IPS DF 6.9 (cell line): Measurements from ENCODE around the gene CD7.
A peak's percentile ranks its signal among the peaks of the same experiment; 100 is the strongest.

Experiments used
- DNase-seq: peaks from one replicate; pipeline ENCODE4 v3.0.0-alpha.2; 2013; ENCODE audit warnings: low read depth, low spot score
- H3K27ac ChIP-seq: one replicate; pipeline ENCODE4 v1.5.1; 2013; ENCODE audit warnings: low read length, control low read depth
- H3K27me3 ChIP-seq: 2 replicates; pipeline ENCODE4 v1.6.1; 2013; ENCODE audit warnings: mild to moderate bottlenecking, low read length; ENCODE audit not compliant: control insufficient read depth, insufficient read depth
- H3K36me3 ChIP-seq: 2 replicates; pipeline ENCODE4 v1.6.1; 2013; ENCODE audit warnings: low read length; ENCODE audit not compliant: control insufficient read depth, insufficient read depth
- H3K4me1 ChIP-seq: 2 replicates; pipeline ENCODE4 v1.6.1; 2013; ENCODE audit warnings: low read length; ENCODE audit not compliant: control insufficient read depth, insufficient read depth
- H3K4me3 ChIP-seq: 2 replicates; pipeline ENCODE4 v1.5.1; 2013; ENCODE audit warnings: mild to moderate bottlenecking, low read length
- H3K9me3 ChIP-seq: 2 replicates; pipeline ENCODE4 v1.6.1; 2013; ENCODE audit warnings: low read length, inconsistent platforms; ENCODE audit not compliant: control insufficient read depth, insufficient read depth
- WGBS: extraction: QIAGEN DNeasy Blood & Tissue Kit; methylation state at CpG from one replicate; pipeline ENCODE4 v1.1.7; 2013; ENCODE audit warnings: mixed read lengths, missing lambda C conversion rate; ENCODE audit not compliant: insufficient read length, insufficient coverage; 5-methylcytosine and 5-hydroxymethylcytosine counted together

Gene CD7

DNA sequence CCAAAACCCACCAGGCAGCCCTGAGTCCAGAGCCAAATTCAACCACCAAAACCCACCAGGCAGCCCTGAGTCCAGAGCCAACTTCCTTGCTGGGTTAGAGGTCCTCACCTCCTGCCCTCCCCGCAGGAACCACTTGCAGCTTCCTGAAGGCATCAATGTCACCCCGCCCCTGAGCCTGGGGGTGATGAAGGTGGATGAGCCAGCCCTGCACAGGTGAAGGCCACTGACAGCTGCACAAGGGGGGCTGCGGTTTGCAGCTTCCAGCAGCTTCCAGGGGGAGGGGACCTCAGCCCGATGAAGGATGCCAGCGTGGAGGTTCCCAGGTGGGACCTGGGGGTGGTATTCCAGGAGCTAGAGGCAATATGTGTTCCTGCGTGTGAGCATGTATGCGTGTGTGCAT is 36.3 kb downstream of the CD7 start:
- no peak for DNase-seq
- H3K4me1 ChIP-seq, result peaks cover 6% of the 10 kb centered on the region
- H3K27ac ChIP-seq, result no peak overlapping the region
- no peaks in the 10 kb centered on the region for H3K27me3 ChIP-seq
- no CpG with 5 or more reads among the region's 7 CpGs for WGBS
- no peak overlapping the region for H3K4me3 ChIP-seq
- H3K36me3 ChIP-seq, result no peaks in the 10 kb centered on the region
- no peaks in the 10 kb centered on the region for H3K9me3 ChIP-seq

DNA sequence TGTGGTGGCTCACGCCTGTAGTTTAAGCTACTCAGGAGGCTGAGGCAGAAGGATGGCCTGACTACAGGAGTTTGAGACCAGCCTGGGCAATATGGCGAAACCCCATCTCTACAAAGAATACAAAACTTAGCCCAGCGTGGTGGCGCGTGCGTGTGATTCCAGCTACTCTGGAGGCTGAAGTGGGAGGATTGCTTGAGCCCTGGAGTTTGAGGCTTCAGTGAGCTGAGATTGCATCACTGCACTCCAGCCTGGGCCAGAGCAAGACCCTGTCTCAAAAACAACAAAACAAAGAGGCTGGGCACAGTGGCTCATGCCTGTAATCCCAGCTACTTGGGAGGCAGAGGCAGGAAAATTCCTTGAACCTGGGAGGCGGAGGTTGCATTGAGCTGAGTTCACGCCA is 36.9 kb downstream of the CD7 start:
- H3K27me3 ChIP-seq, result no peaks in the 10 kb centered on the region
- DNase-seq, result no peak
- H3K4me1 ChIP-seq, result peaks cover 6% of the 10 kb centered on the region
- H3K27ac ChIP-seq, result no peak overlapping the region
- no peak overlapping the region for H3K4me3 ChIP-seq
- no peaks in the 10 kb centered on the region for H3K9me3 ChIP-seq
- no CpG with 5 or more reads among the region's 8 CpGs for WGBS
- H3K36me3 ChIP-seq, result no peaks in the 10 kb centered on the region

GRCh38 chr17:82278786-82279391 is 38.5 kb downstream of the CD7 start:
- no peaks in the 10 kb centered on the region for H3K27me3 ChIP-seq
- H3K9me3 ChIP-seq, result no peaks in the 10 kb centered on the region
- DNase-seq, result no peak
- no peak overlapping the region for H3K4me3 ChIP-seq
- H3K27ac ChIP-seq, result no peak overlapping the region
- H3K36me3 ChIP-seq, result no peaks in the 10 kb centered on the region
- WGBS, result no CpG with 5 or more reads among the region's 16 CpGs
- H3K4me1 ChIP-seq, result peaks cover 8% of the 10 kb centered on the region

GRCh38 chr17:82278308-82278707 is 39.1 kb downstream of the CD7 start:
- Histone ChIP-seq H3K27me3 (no peaks in the 10 kb centered on the region), H3K9me3 (no peaks in the 10 kb centered on the region), H3K27ac (no peak overlapping the region), H3K36me3 (no peaks in the 10 kb centered on the region), H3K4me3 (no peak overlapping the region), H3K4me1 (peaks cover 11% of the 10 kb centered on the region)
- no CpG with 5 or more reads among the region's 9 CpGs for WGBS
- no peak for DNase-seq

DNA sequence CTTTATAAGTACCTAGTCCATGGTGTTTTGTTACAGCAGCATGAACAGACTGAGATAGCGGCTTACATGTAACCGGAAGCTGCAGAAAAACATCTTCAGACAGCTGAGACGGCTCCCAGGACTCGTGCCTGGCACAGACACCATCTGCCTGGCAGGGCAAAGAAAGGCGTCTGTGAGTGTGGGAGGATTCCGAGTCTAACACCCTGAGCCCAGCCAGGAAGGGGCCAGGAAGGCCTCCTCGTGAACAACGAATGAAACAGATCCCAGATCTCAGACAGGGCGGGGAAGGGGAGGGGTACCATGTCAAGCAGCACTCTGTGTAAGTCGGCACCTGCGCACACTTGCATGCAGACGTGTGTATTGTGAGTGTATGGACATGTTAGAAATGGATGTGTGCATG is 39.6 kb downstream of the CD7 start:
- H3K4me3 ChIP-seq, result no peak overlapping the region
- no peaks in the 10 kb centered on the region for H3K9me3 ChIP-seq
- WGBS, result no CpG with 5 or more reads among the region's 12 CpGs
- peaks cover 11% of the 10 kb centered on the region for H3K4me1 ChIP-seq
- DNase-seq, result no peak
- H3K36me3 ChIP-seq, result no peaks in the 10 kb centered on the region
- no peaks in the 10 kb centered on the region for H3K27me3 ChIP-seq
- H3K27ac ChIP-seq, result no peak overlapping the region

DNA sequence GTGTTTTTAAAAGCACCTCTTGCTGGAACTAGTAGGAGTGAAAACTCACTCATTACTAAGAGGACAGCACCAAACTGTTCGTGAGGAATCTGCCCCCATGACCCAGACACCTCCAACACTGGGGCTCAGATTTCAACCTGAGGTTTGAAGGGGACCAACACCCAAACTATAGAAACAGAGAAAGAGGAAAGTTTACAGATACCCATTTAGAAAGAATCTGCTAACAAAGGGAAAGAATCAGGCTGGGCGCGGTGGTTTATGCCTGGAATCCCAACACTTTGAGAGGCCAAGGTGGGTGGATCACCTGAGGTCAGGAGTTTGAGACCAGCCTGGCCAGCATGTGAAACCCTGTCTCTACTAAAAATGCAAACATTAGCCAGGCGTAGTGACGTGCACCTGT is 40.5 kb downstream of the CD7 start:
- DNase-seq, result no peak
- H3K4me1 ChIP-seq, result peaks cover 11% of the 10 kb centered on the region
- WGBS, result no CpG with 5 or more reads among the region's 5 CpGs
- H3K27ac ChIP-seq, result no peak overlapping the region
- H3K27me3 ChIP-seq, result no peaks in the 10 kb centered on the region
- H3K36me3 ChIP-seq, result no peaks in the 10 kb centered on the region
- H3K4me3 ChIP-seq, result no peak overlapping the region
- no peaks in the 10 kb centered on the region for H3K9me3 ChIP-seq

GRCh38 chr17:82275326-82275725 is 42.1 kb downstream of the CD7 start:
- no peaks in the 10 kb centered on the region for H3K9me3 ChIP-seq
- H3K4me1 ChIP-seq, result peaks cover 6% of the 10 kb centered on the region; the same call in 1 of the 2 replicates
- no CpG with 5 or more reads among the region's 14 CpGs for WGBS
- H3K27ac ChIP-seq, result no peak overlapping the region
- H3K36me3 ChIP-seq, result peaks cover 6% of the 10 kb centered on the region; the same call in 1 of the 2 replicates
- H3K27me3 ChIP-seq, result no peaks in the 10 kb centered on the region
- no peak overlapping the region for H3K4me3 ChIP-seq
- no peak for DNase-seq

GRCh38 chr17:82274134-82275020 is 43.0 kb downstream of the CD7 start:
- no CpG with 5 or more reads among the region's 27 CpGs for WGBS
- H3K4me3 ChIP-seq, result peak overlapping the region; percentile 41; the same call in 1 of the 2 replicates
- peaks cover 6% of the 10 kb centered on the region; the same call in 1 of the 2 replicates for H3K4me1 ChIP-seq
- no peak for DNase-seq
- peaks cover 6% of the 10 kb centered on the region for H3K36me3 ChIP-seq
- H3K27ac ChIP-seq, result no peak overlapping the region
- H3K27me3 ChIP-seq, result no peaks in the 10 kb centered on the region
- H3K9me3 ChIP-seq, result no peaks in the 10 kb centered on the region

DNA sequence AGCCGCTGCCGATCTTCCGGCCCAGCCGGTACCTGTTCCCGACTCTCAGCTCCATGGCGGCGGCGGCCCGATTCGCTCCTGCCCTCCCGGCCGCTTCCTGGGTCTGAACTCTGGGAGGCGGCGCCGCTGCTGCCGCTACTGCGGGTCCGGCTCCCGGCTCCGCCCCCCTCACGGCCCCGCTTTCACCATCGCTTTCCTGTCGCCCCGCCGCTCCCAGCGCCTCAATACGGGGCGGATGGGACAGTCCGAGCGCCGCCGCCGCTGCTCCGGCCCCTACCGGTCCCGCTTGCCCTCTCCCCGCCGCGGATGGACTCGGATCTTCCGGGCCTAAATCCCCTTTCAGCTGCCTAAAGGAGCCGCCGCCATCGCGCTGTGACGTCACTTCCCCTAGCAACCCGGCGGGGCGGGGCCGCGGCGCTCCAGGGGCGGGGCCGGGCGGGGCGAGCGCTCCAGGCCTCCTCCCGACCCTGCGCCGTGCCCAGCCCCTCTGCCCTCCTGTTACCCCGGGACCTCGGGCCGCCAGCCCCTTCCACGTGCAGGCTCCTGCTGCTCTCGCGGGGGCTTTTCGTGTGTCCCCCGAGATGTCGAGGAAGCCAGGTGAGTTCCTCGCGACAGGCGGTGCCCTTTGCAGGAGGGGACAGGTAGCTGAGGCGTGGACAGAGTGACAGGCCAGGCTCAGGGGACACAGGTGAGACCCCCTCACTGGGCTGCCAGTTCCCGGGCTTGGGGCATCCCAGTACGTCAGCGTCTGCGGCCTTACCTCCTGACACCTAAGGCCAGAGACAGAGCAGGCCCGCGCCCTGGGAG is 43.9 kb downstream of the CD7 start, which contains the start of gene CSNK1D:
TSS of gene CSNK1D (minus strand) at position 374 of the 807 bp plus-strand sequence. CDS start at position 55, 319 bp downstream.
- Histone ChIP-seq H3K4me1 (peaks cover 4% of the 10 kb centered on the region; the same call in 1 of the 2 replicates), H3K4me3 (peak within 1 kb of the TSS; percentile 95), H3K27ac (no peak within 1 kb of the TSS), H3K27me3 (no peaks in the 10 kb centered on the region), H3K9me3 (no peaks in the 10 kb centered on the region), H3K36me3 (peaks cover 6% of the 10 kb centered on the region)
- DNase-seq, result no peak
- no CpG with 5 or more reads among the region's 80 CpGs for WGBS
